ENCODE data around the gene MYADML2. TPM values are rescaled to one million over a fixed set of nuclear protein-coding genes. Genes with fewer than 3 reads are reported as not detected.

Gene MYADML2
- total and polyA plus RNA-seq, 10 of the 15 experiments (the other 5 are each of a cell fraction or from before 2014, with no cell fraction given) = not detected

- Histone ChIP-seq H3K9ac (ENCODE audit: control insufficient read depth, insufficient read depth, low read length) (no peak overlapping the region), H2AFZ (ENCODE audit: control insufficient read depth, low read depth, low read length) (no peak overlapping the region), H3K4me3 (no peak overlapping the region), H3K27me3 (replicated peaks in 1 of 2; ENCODE audit: control insufficient read depth in 2 of 2, insufficient read depth in 2 of 2, low read length in 1 of 2) (no peaks in the 10 kb centered on the region; a peak in 1 of 4 replicates), H4K20me1 (ENCODE audit: control insufficient read depth, insufficient read depth) (no peaks in the 10 kb centered on the region), H3K4me2 (ENCODE audit: control insufficient read depth, insufficient read depth) (no peak overlapping the region), H3K79me2 (ENCODE audit: control insufficient read depth, insufficient read depth, low read length) (no peaks in the 10 kb centered on the region), H3K36me3 (ENCODE audit: control insufficient read depth in 2 of 2, insufficient read depth in 2 of 2, low read length in 1 of 2) (peaks cover 4% of the 10 kb centered on the region in 2 experiments; a peak in 3 of 4 replicates), H3K4me1 (ENCODE audit: control insufficient read depth, insufficient read depth, low read length) (no peaks in the 10 kb centered on the region), H3K9me3 (replicated peaks; ENCODE audit: control insufficient read depth, insufficient read depth, low read length) (no peaks in the 10 kb centered on the region), H3K27ac (ENCODE audit: control insufficient read depth, insufficient read depth) (no peak overlapping the region)
- DNase-seq (ENCODE audit: low read depth, low spot score) (no peak), FAIRE-seq (no peak), ATAC-seq (no peak)
- SMC1A ChIA-PET (ENCODE audit: uncharacterized antibody, unreplicated experiment) = no interaction called here
- in situ Hi-C loops (cut with MboI) = no loop called here
- CTCF ChIA-PET = no interaction called here
- intact Hi-C loops (cut with micrococcal nuclease; ENCODE audit: unreplicated experiment) = no loop called here
- TF ChIP-seq SIN3A (IDR thresholded peaks at IDR 0.05; ENCODE audit: low read depth, low read length) = no peak
- no peak for TF ChIP-seq YBX1 (IDR thresholded peaks at IDR 0.05)
- TF ChIP-seq POU2F2 (IDR thresholded peaks at IDR 0.05; ENCODE audit: borderline replicate concordance, low read depth, low read length) = no peak
- no peak for TF ChIP-seq BHLHE40 (IDR thresholded peaks at IDR 0.05; ENCODE audit: borderline replicate concordance in 1 of 2, low read depth in 2 of 2, low read length in 1 of 2)
- TF ChIP-seq CUX1 (IDR thresholded peaks at IDR 0.05; ENCODE audit: insufficient replicate concordance, low read depth, low read length) = no peak
- no peak for TF ChIP-seq TAF1 (IDR thresholded peaks at IDR 0.05; ENCODE audit: borderline replicate concordance, low read depth, low read length)
- no peak for TF ChIP-seq HCFC1 (IDR thresholded peaks at IDR 0.05; ENCODE audit: low read length)
- no peak for TF ChIP-seq RUNX3 (IDR thresholded peaks at IDR 0.05; ENCODE audit: low read length)
- no peak for TF ChIP-seq EGR1 (IDR thresholded peaks at IDR 0.05; ENCODE audit: borderline replicate concordance in 1 of 2, low read depth in 2 of 2, low read length in 2 of 2)
- TF ChIP-seq ZZZ3 (IDR thresholded peaks at IDR 0.05; ENCODE audit: control insufficient read depth, insufficient read length, low read depth) = no peak
- no peak for TF ChIP-seq CHD2 (IDR thresholded peaks at IDR 0.05; ENCODE audit: borderline replicate concordance, low read depth, low read length)
- no peak for TF ChIP-seq ELK1 (IDR thresholded peaks at IDR 0.05; ENCODE audit: low read depth, low read length)
- TF ChIP-seq SMC3 (IDR thresholded peaks at IDR 0.05; ENCODE audit: borderline replicate concordance, low read length) = no peak
- TF ChIP-seq ATF7 (IDR thresholded peaks at IDR 0.05; ENCODE audit: low read depth) = no peak
- TF ChIP-seq E4F1 (IDR thresholded peaks at IDR 0.05; ENCODE audit: borderline replicate concordance, partially characterized antibody) = no peak
- RAD21 ChIA-PET (ENCODE audit: unreplicated experiment) = no interaction called here
- 96% methylated on average over 10 of the region's 10 CpGs for WGBS (ENCODE audit: insufficient coverage, insufficient replicate concordance, low lambda C conversion rate, missing lambda C conversion rate)
- no TSS peak for BruUV-seq (replicated peaks)
- POLR2A ChIA-PET = no interaction called here
Measured at GRCh38 chr17:81903415-81903831, 43.6 kb downstream of the MYADML2 start.

All from GM12878 (cell line).